Measurements from ENCODE around the gene HACD2.
"Not testable (repeated sequence)": the region's sequence is repeated elsewhere in the genome, so short reads cannot be mapped to it uniquely, and the experiment has no call there.

The HACD2 gene

DNA sequence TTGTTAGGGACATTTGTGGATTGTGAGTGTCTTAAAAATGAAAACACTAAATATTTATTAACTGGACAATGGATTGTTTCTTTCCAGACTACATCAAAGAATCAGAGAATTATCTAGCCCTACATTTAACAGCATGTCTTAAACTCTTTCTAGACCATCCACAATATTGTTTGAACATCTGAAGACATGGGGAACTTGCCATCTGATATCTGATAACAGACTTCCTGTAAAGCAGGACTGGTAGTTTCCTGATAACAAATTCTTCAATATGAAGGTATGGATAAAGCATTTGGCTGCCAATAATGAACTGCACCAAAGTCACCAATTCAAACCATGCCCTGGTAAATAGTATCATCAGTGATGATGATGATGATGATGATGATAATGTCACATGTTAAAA is 26.2 kb upstream of the HACD2 start:
- FAIRE-seq: no peak

GRCh38 chr3:123610331-123610730 is 25.5 kb upstream of the HACD2 start:
- no peak for FAIRE-seq

GRCh38 chr3:123609063-123609462 is 24.2 kb upstream of the HACD2 start:
- no peak for FAIRE-seq

GRCh38 chr3:123608263-123608937 is 23.5 kb upstream of the HACD2 start:
- no peak for FAIRE-seq

DNA sequence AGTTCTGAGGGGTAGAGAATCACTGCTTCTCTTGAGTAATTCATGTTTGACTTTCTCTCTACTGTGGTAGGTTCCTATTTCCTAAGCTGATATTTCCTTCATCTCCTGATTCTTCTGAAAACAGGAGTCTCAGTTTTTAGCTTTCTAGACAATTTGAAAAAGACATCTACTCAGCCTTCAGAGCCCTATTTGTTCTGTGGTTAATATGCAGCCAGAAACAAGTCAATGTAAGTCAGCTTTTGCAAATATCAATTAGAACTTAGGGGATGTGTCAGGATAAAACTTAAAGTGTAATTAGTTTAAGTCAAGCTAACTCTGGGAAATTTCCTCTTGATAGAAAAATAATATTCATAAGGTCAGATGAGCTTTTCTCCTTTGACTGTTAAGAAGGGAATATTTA is 21.7 kb upstream of the HACD2 start:
- no peak for FAIRE-seq

GRCh38 chr3:123605789-123606234 is 21.0 kb upstream of the HACD2 start:
- FAIRE-seq: no peak

- FAIRE-seq: not testable (repeated sequence)
Observed at GRCh38 chr3:123603153-123603552, 18.3 kb upstream of the HACD2 start.

DNA sequence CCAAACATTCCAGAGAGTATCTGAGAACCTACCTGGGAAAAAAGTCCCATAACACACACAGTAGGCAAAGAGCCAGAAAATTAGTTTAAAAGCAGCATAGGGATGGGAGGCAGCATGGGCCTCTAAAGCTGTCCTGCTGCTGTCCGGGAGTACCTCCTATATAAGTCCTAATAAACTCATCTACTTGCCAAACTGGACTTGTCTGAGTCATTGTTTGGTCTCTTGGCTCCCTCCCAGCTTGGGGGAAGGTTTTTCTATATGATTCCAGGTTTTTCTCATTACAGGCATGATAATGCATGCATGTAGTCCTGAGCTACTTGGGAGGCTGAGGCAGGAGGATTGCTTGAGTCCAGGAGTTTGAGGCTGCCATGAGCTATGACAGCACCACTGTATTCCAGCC is 17.5 kb upstream of the HACD2 start:
- no peak for FAIRE-seq

DNA sequence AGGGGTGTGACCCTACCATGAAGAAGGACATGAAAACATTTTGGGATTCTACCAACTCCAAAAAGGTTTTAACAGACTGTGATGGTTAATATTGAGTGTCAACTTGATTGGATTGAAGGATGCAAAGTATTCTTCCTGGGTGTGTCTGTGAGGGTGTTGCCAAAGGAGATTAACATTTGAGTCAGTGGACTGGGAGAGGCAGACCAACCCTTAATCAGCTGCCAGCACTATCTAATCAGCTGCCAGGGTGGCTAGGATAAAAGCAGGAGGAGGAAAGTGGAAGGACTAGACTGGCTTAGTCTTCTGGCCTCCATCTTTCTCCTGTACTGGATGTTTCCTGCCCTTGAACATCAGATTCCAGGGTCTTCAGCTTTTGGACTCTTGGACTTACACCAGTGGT is 16.0 kb upstream of the HACD2 start:
- FAIRE-seq: not testable (repeated sequence)

DNA sequence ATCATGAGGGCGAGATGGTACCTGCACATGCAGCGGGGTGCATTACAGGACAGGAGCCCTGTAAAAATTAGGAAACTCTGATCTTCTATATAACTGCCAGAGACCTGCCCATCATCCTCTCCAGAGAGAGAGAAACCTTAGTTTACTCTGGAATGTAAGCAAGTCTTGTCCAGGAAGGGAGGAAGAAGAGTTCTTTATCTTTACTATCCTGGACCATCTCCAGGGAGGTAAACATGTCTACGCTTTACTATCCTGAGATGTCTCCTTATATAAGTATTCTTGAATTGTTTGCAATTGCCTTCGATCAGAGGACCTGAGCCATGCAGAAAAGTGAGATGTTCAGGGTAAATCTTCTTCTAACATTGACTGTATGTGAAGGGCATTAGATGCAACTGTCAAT is 12.7 kb upstream of the HACD2 start:
- FAIRE-seq: no peak

DNA sequence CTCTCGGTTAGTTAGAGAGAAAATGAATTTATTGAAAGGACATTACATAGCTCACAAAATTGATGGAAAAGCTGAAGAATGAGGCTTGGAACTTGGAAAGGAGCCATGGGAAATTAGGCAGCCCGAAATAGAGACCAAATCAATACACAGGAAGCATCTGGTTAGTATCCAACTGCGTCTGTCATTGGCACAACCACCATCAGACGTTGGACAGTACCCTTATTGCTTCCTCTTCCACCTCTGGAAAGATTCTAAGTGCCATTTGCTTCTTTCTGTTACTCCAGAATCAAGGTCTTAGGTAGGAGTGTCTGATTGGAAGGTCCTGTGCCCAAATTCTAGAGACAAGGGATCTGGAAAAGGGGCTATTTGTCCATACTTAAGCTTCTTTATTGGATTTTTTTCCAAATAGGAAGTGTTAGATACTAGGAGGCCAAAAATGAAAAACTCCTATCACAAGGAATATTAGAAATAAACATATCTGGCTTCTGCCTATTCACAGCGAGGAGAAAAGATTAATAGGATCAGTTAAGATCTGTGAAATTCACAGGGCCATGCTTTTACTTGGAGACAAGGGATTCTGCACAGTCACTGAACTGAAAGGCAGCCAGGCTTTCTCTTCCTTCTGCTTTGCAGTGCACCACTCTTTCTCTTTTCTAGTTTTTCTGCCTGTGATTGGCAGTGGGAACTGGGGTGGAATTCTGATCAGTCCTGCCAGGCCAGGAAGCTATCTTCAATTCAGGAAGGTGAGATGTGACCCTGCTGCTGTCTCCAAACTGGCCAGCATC is 10.7 kb upstream of the HACD2 start:
- FAIRE-seq: no peak

DNA sequence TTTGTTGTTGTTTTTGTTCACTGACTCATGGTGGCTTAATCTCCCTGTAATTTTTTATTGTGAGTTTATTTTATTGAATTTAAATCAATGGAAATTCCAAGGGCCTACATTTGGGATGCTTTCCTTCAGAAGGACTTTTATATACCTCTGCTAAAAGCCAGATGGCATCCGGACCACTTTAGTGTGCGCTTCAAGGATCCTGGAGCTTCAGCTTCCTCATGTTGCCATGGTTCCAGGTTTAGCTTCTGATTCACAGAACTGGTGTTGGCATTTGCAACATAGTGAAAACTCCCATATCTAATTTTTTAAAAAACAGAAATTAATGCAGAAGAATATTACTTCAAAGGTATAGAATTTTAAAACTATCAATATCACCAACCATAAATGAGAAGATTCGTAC is 8.5 kb upstream of the HACD2 start:
- FAIRE-seq: no peak

GRCh38 chr3:123590685-123591450 is 6.0 kb upstream of the HACD2 start:
- no peak for FAIRE-seq

DNA sequence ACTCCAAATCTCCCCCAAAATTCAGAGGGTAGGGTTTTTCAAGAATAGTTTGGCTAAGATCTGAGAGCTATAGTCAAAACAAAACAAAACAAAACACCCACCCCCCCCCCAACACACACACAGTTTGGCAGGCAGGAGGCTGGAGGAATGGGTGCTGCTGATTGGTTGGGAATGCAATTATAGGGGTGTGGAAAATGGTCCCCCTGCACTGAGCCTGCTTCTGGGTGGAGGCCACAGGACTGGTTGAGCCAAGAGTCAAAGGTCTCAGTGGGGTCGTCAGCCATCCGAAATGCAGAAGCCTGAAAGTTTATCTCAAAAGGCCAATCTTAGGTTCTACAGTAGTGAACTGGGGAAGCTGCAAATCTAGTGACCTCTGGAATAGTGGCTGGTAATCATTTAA is 2.5 kb upstream of the HACD2 start:
- FAIRE-seq: no peak

- FAIRE-seq: no peak
Observed at GRCh38 chr3:123586968-123587367, 2.1 kb upstream of the HACD2 start.

DNA sequence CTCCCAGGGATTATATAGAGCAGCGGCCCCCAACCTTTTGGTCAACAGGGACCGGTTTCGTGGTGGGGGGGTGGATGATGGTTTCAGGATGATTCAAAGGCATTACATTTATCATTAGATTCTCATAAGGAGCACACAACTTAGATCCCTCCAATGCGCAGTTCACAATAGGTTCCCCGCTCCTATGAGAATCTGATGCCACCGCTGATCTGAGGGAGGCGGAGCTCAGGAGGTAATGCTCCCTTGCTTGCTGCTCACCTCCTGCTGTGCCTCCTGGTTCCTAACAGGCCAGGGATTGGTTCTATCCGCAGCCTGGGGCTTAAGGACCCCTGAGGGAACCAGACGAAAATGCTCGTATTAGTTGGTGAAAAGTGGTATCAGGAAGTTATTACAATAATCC is 1.3 kb upstream of the HACD2 start:
- FAIRE-seq: no peak

- FAIRE-seq: no peak
Observed at GRCh38 chr3:123584284-123584987, 417 bp downstream of the HACD2 start.

GRCh38 chr3:123583561-123583960 is 1.3 kb downstream of the HACD2 start:
- no peak for FAIRE-seq

DNA sequence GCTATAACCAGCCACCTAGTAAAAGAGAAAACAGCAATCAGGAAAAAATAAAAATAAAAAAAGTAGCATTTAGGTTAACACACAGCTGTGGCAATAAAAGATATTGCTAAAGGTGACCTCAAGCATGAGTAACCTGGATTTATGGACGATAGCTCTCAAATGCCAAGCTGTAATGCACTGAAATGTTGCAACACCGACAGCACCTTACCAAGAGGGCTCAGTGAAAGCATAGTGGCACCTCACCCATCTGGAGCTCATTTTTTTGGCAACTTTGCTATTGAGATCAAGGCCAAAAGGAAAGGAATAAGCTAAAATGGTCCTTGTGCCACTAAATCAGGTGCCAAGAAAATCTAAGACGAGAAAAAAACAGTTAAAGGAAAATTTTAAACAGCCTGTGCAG is 2.5 kb downstream of the HACD2 start:
- no peak for FAIRE-seq

GRCh38 chr3:123576122-123576521 is 8.7 kb downstream of the HACD2 start:
- no peak for FAIRE-seq

DNA sequence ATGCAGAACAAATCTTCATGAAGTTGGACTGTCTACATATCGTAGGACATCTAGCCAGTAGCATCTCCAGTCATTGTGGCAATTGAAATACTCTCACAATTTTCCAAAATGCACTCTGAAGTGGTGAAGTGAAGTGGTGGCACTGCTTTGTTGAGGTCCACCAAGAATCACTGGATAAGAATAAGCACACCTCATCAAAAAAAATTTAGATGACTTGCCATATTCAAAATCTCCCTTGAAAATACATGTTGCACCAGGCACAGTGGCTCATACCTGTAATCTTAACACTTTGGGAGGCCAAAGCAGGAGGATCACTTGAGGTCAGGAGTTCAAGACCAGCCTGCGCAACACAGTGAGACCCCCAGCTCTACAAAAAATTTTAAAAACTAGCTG is 12.9 kb downstream of the HACD2 start:
- no peak for FAIRE-seq

GRCh38 chr3:123571264-123571972 is 13.4 kb downstream of the HACD2 start:
- FAIRE-seq: no peak

DNA sequence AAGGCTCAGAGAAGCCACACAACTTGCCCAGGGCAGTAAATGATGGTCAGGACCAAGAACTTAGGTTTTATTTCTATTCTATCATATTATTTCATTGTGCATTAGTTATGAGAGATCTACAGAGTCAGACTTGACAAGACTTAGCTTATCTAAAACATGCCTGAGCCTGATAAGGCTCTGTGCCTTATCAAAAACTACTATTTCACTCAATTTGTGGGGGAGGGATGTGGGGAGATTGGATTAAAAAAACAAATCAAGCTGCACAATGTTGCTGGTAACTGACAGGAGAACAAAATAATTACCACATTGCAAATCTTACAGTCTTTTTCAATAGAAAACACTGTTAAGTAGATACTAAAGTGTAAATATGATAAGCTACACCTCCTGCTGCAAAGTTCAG is 16.0 kb downstream of the HACD2 start:
- FAIRE-seq: no peak
